Spinal cord (tissue), 10 donors: ENCODE results near the gene CYP46A1. TPM values are rescaled to one million over a fixed set of nuclear protein-coding genes. Genes with fewer than 3 reads are reported as not detected.

Experiments
- DNase-seq, 6 donors: peaks; one replicate each; pipeline versions ENCODE4 v3.0.0 to v3.0.0-alpha.2; 2013 to 2015; ENCODE audit warnings: low spot score in 6 of 6, low read depth in 4 of 6
- H3K27ac ChIP-seq: one replicate; pipeline ENCODE4 v1.5.1; 2013; ENCODE audit warnings: low read depth, low read length, control low read depth
- H3K27me3 ChIP-seq: one replicate; pipeline ENCODE4 v1.6.1; 2013; ENCODE audit warnings: low read length; ENCODE audit not compliant: control insufficient read depth, insufficient read depth
- H3K36me3 ChIP-seq: one replicate; pipeline ENCODE4 v1.6.1; 2013; ENCODE audit warnings: low read length; ENCODE audit not compliant: control insufficient read depth, insufficient read depth
- H3K4me1 ChIP-seq: one replicate; pipeline ENCODE4 v1.6.1; 2013; ENCODE audit warnings: low read length; ENCODE audit not compliant: control insufficient read depth, insufficient read depth
- H3K4me3 ChIP-seq: one replicate; pipeline ENCODE4 v1.5.1; 2013; ENCODE audit warnings: low read depth, low read length, control low read depth
- H3K9me3 ChIP-seq: one replicate; pipeline ENCODE4 v1.6.1; 2013; ENCODE audit warnings: low read length; ENCODE audit not compliant: control insufficient read depth, insufficient read depth
- WGBS: methylation state at CpG from one replicate; pipeline ENCODE4 v1.1.5; 2013; ENCODE audit warnings: missing lambda C conversion rate; ENCODE audit not compliant: insufficient coverage; 5-methylcytosine and 5-hydroxymethylcytosine counted together
- polyA plus RNA-seq, 2 donors: library from polyadenylated mRNA; unstranded; fragments of 120-200 nt; gene quantifications; one replicate each; pipeline ENCODE4 v1.2.1, GENCODE V29; 2013; ENCODE audit not compliant: insufficient read length in 2 of 2
- total RNA-seq, 2 donors: library from RNA; depleted of rRNA in 1 of 2; stranded (reverse); fragments of 120-200 nt in 1 of 2; fragments of >200 nt in 1 of 2; gene quantifications; one replicate each; pipeline versions ENCODE4 v1.2.3 to v1.2.4, GENCODE V29; 2013 to 2014
- donor health status: healthy.

The CYP46A1 gene
- total and polyA plus RNA-seq, 4 donors, result 5.5 to 42.2 (median 26.0) TPM

DNA sequence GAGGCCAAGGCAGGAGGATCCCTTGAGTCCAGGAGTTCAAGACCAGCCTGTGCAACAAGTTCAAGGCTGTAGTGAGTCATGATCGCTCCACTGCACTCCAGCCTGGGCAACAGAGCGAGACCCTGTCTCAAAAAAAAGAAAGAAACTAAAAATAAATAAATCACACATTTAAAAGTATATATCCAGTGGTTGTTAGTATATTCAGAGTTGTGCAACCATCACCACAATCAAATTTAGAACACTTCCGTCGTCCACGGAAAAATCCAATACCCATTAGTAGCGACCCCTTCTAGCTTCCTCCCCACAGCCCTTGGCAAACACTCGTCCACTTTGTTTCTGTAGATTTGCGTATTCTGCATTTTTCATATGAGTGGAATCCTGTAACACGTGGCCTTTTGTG, 64.4 kb downstream of the CYP46A1 start:
- Histone ChIP-seq H3K36me3 (no peaks in the 10 kb centered on the region), H3K27ac (no peak overlapping the region), H3K4me1 (peaks cover 46% of the 10 kb centered on the region), H3K9me3 (no peaks in the 10 kb centered on the region), H3K27me3 (peaks cover 5% of the 10 kb centered on the region), H3K4me3 (no peak overlapping the region)
- 93% methylated on average over 5 of the region's 9 CpGs for WGBS
- DNase-seq, result no peak

DNA sequence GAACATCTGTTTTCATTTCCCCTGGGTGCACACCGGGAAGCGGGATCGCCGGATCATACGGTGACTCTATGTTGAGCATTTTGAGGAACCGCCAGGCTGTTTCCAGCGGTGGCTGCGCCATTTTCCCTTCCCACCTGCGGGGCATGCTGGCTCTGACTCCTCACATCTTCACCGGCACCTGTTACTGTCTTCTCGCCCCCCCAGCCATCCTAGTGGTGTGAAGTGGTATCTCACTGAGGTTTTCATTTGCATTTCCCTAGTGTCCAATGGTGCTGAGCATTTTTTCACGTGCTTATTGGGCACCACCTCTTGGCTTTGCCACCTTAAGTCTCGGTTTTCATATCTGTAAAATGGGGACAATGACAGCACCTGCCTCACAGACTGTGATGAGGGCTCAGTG, 65.0 kb downstream of the CYP46A1 start:
- H3K4me3 ChIP-seq, result no peak overlapping the region
- no peak overlapping the region for H3K27ac ChIP-seq
- H3K36me3 ChIP-seq, result no peaks in the 10 kb centered on the region
- DNase-seq, result no peak
- H3K4me1 ChIP-seq, result peaks cover 52% of the 10 kb centered on the region
- peaks cover 4% of the 10 kb centered on the region for H3K27me3 ChIP-seq
- WGBS, result 80% methylated on average over 9 of the region's 13 CpGs
- H3K9me3 ChIP-seq, result no peaks in the 10 kb centered on the region

DNA sequence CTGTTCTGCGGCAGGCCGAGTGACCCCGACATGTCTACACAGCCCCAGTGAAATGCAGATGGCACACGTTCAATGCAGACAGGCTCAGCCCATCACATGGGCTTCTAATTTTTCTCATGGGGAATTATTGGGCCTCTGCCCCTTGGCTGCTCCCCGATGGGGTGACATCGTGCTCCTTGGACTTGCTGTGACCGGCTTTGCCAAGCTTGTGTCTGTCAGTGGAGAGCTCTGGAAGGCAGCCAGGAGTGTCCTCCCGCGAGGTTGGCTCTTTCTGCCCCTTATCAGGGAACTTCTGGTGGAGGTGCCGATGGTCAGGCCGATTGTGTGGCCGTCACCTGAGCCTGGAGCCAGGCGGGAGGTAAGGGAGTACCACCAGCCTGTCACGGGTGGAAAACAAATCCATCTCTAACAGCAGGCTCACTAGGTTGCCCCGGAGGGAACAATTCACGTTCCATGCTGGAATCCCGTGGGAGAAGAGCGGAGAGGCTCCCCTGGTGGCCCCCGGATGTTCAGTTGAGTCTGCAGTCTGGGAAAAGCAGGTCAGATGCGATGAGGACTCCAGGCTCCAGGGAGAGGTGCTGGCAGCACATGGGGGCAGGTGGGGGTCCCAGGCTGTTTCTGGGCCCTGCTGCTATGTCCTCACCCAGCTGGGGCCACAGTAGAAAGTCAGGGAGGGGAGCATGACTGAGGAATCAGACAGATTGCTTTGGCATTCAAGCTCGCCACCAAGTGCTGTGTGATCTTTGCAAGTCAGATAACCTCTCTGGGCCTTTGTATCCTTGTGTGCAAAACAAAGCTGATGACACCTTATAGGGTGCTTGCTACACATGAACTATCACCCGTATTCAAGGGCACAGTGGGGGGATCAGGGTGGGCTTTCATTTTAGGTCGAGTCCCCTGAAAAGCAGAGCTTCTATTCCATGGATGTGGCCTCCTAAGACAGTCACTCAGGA, 65.9 kb downstream of the CYP46A1 start:
- 36% methylated on average over 22 of the region's 23 CpGs for WGBS
- Histone ChIP-seq H3K4me1 (peaks cover 61% of the 10 kb centered on the region), H3K27ac (no peak overlapping the region)

DNA sequence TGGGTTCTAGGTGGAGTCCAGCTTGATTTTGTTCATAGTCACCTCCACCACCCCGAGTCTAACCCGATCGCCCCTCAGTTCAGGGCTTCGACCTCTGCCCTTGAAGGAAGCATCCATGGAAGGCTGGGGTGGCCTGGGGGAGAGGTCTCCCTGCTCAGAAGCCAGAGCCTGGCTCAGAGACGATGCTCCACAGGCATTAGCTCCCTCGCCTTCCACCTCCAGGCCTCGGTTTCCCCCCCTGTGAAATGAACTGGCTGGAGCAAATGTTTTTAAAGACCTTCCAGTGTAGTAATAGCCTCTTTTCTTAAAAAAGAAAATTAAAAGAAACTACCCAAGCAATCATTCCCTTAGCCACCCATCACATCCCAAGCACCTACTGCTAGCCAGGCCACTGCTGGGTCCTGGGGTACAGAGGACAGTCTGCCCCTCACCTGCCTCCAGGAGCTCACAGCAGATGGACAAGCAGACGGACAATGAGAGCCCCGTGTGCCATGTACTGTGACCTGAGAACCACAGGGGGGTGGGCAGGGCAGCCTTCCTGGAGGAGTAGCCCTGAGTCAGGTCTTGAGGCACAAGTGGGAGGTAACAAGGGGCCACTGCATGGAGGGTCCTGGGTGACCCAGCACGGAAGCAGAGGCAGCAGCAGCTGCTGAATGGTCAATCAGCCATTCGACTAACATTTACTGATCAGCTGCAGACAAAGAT, 66.8 kb downstream of the CYP46A1 start:
- Histone ChIP-seq H3K27me3 (peaks cover 3% of the 10 kb centered on the region), H3K9me3 (no peaks in the 10 kb centered on the region), H3K36me3 (no peaks in the 10 kb centered on the region), H3K27ac (no peak overlapping the region), H3K4me3 (no peak overlapping the region), H3K4me1 (peaks cover 67% of the 10 kb centered on the region)
- DNase-seq, result no peak
- 85% methylated on average over 9 of the region's 11 CpGs for WGBS

More for the DNA sequence above, 65.9 kb downstream of the CYP46A1 start:
- H3K27me3 ChIP-seq, result peaks cover 3% of the 10 kb centered on the region
- H3K4me3 ChIP-seq, result no peak overlapping the region
- peak in 1 of 6 donors; percentile 39 for DNase-seq
- H3K9me3 ChIP-seq, result no peaks in the 10 kb centered on the region
- no peaks in the 10 kb centered on the region for H3K36me3 ChIP-seq

DNA sequence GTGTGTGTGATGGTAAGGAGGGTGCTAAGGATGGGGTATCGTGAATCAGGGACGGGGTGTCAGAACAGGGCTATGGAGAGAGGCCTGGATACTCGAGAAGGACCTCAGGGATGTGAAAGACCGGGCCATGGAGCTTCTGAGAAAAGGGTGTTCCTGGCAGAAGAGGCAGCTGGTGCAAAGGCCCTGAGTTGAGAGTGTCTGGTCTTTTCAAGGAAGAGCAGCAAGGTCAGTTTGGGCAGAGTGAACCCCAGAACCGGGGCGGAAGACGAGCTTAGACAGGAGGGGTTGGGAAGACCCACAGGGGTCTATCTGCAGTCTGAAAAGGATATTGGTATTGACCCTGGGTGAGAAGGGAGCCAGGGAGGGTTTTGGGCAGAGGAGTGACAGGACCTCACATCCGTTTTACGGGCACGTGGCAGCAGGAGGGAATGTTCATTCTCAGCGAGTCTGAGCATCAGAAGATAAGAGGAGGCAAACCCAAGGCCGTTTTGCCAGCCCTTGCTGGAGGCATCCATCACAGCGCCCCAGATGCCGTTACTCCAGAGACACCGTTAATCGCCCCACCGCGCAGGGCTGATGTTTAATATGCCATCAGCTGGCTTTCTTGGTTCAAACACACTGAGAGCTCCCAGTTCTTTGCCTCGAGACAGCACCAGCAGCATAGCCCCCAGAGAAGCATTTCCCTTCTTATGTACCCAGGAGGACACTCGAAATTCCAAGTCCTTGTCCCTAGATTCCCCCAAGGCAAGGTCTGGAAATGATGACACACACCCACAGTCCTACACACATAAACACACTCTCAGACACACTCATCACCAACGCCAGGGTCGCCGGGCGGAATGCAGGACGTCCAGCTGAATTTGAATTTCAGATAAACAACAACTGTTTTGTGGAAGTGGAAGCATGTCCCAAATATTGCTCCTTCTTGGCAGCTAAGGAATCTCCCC, 67.7 kb downstream of the CYP46A1 start:
- H3K36me3 ChIP-seq, result no peaks in the 10 kb centered on the region
- WGBS, result 53% methylated on average over 20 of the region's 25 CpGs
- peak overlapping the region; percentile 40 for H3K27ac ChIP-seq
- H3K27me3 ChIP-seq, result peaks cover 3% of the 10 kb centered on the region
- no peak overlapping the region for H3K4me3 ChIP-seq
- peaks cover 67% of the 10 kb centered on the region for H3K4me1 ChIP-seq
- DNase-seq, result peak in 1 of 6 donors; percentile 61
- H3K9me3 ChIP-seq, result no peaks in the 10 kb centered on the region

DNA sequence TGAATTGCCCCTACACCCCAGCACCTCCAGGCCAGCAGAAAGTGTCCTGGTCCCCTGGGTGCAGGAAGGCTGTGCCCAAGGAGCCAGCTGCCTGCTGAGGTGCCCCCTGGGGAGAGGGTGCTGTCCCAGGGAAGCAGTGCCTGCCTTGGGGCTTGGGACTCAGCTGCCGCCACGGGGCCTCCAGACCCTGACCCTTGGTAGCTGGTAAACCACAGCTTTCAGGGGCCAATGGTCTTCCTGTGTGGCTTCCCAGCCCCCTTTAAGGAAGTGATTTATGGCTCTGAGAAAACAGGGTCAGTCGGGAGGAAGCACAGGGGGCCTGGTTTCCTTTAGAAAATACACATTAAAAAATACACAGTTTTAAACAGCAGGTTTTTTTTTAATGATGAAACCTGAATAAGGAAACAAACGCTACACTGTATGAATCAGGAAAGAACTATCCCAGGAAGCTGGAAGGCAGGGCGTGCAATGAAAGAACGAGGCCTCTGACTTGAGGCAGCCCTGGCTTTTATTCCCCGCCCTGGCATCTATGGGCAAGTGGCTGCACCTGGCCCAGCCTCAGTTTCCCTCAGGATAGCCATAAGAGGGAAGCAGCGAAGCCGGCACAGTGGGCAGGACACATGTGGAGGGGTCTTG, 68.5 kb downstream of the CYP46A1 start:
- peaks cover 3% of the 10 kb centered on the region for H3K27me3 ChIP-seq
- no peak overlapping the region for H3K4me3 ChIP-seq
- 47% methylated on average over 6 of the region's 9 CpGs for WGBS
- H3K9me3 ChIP-seq, result no peaks in the 10 kb centered on the region
- H3K4me1 ChIP-seq, result peaks cover 67% of the 10 kb centered on the region
- DNase-seq, result no peak
- no peaks in the 10 kb centered on the region for H3K36me3 ChIP-seq
- peak overlapping the region; percentile 40 for H3K27ac ChIP-seq

DNA sequence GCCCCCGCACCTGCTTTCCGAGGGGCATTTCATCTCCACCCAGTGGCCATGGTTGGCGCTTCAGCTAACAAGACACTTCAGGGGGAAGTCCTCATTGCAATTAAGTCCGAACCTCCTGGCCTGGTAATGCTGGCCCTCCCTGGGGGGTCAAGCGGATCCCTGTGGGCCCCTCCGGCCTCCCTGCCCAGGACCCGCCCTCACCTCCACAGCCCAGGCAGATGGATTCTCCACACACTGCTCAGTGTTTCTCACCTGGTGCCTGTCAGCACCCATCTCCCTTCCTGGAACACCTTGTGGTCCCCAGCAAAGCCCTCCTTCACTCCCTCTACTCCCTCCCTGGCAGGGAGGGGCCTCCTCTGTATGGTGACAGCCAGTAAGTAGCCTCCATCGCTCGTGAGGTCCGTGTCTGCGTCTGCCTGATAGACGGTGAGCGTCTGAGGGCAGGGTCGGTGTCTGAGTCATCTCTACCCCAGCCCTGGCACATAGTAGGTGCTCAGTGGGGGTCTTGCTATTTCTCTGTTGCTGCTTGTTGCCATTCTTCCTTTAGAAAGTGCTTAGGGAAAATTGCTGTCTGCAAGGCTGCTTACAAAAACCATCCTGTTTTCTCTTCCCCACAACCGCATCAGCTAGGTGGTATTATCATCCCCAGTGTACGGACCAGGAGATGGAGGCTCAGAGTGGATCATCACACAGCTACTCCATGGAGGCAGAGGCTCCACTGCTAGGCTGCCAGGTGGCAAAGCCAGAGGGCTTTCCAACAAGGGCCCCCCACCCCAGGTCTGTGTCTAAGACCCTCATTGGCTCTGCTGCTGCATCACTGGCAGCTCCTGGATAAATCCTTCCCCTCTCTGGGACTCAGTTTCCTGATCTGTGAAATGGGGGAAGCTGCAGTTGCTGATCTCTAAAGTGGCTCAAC, 69.4 kb downstream of the CYP46A1 start:
- no peaks in the 10 kb centered on the region for H3K9me3 ChIP-seq
- H3K4me1 ChIP-seq, result peaks cover 73% of the 10 kb centered on the region
- no peak for DNase-seq
- 65% methylated on average over 14 of the region's 16 CpGs for WGBS
- no peaks in the 10 kb centered on the region for H3K36me3 ChIP-seq
- peaks cover 3% of the 10 kb centered on the region for H3K27me3 ChIP-seq
- no peak overlapping the region for H3K4me3 ChIP-seq
- H3K27ac ChIP-seq, result no peak overlapping the region
